Ovary (tissue), 3 donors: Measurements from ENCODE around the gene TMX2.

Experiments used
- CTCF ChIP-seq, 3 donors: fragments of 450-650 bp in 2 of 3; fragments of 200-600 bp in 1 of 3; IDR thresholded peaks; one replicate each; pipeline versions ENCODE4 v1.5.1 to v1.8.0; 2016 to 2022; ENCODE audit warnings: antibody characterized with exemption in 3 of 3, mild to moderate bottlenecking in 1 of 3
- POLR2A ChIP-seq: fragments of 450-650 bp; IDR thresholded peaks from one replicate; pipeline ENCODE4 v1.6.1; 2017; ENCODE audit warnings: antibody characterized with exemption, mild to moderate bottlenecking, moderate library complexity
- donor health status: DM: no; HTN: no; CAD: no.

GRCh38 chr11:57679396-57679795 is 33.0 kb upstream of the TMX2 start:
- TF ChIP-seq POLR2A = no peak
- no peak for TF ChIP-seq CTCF (IDR thresholded peaks at IDR 0.05)
